NCI-H1105 (cell line): ENCODE measurements around the gene COG7.

Experiments used
- DNase-seq: peaks from one replicate; lab custom pipeline; 2025; lab: John Stamatoyannopoulos, UW

COG7 gene

GRCh38 chr16:23359092-23359760, 93.8 kb downstream of the COG7 start:
- DNase-seq, result no peak

GRCh38 chr16:23357761-23358290, 95.2 kb downstream of the COG7 start:
- DNase-seq, result no peak

- no peak for DNase-seq
Observed at GRCh38 chr16:23356941-23357340, 96.0 kb downstream of the COG7 start.

- no peak for DNase-seq
Observed at GRCh38 chr16:23355106-23355670, 97.8 kb downstream of the COG7 start.

GRCh38 chr16:23354246-23354645, 98.7 kb downstream of the COG7 start:
- DNase-seq, result no peak

GRCh38 chr16:23353440-23353839, 99.5 kb downstream of the COG7 start:
- no peak for DNase-seq

GRCh38 chr16:23351360-23351759, 101.6 kb downstream of the COG7 start:
- DNase-seq, result no peak

- DNase-seq, result no peak
Observed at GRCh38 chr16:23348579-23349469, 104.2 kb downstream of the COG7 start.

- DNase-seq, result no peak
Observed at GRCh38 chr16:23345237-23345636, 107.8 kb downstream of the COG7 start.

GRCh38 chr16:23343643-23344612, 109.1 kb downstream of the COG7 start:
- DNase-seq, result no peak

- no peak for DNase-seq
Observed at GRCh38 chr16:23342083-23342640, 110.8 kb downstream of the COG7 start.

- DNase-seq, result no peak
Observed at GRCh38 chr16:23339787-23340186, 113.2 kb downstream of the COG7 start.
